ENCODE results near the gene ADSS1.

DNA sequence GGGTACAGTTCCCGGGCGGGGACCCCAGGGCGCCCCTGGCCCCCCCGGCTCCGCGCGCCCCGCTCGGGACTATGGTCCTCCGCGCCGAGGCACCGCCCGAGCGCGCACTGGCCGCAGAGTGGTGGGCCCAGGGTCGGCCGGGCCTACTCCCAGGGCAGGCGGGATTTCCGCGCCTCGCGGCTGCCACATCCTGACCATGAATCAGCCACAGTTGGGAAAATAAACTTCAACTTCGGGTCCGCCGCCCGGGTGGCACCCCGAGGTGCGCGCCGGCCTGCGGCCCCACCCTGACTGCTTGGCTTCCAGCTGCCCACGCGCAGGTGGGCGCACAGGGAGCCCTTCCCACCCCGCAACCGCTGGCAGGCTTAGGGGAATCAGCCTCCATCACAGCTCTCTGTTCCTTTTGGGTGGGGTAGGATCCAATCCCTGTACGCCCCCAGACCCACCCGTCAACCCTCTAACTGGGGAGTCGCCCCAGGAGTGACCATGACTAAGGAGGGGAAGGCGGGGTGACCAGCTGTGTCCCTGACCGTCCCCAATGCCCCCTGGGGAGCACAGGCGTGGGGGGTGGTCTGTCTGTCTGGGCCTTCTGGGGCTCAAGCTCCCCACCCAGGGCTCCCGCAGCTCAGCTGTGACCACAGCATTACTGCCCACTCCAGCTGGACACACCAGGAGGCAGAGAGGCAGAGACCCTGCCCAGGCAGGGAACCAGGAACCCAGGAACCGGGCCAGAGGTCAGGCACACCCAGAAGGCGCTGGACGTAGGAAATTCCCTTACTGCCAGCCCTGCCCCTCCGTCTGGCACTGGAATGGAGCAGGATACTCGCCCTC, 33.9 kb upstream of the ADSS1 start:
- no peak for TF ChIP-seq EZH2 (IDR thresholded peaks at IDR 0.05; ENCODE audit: borderline replicate concordance, low read length)
- TF ChIP-seq, protein P1, sequence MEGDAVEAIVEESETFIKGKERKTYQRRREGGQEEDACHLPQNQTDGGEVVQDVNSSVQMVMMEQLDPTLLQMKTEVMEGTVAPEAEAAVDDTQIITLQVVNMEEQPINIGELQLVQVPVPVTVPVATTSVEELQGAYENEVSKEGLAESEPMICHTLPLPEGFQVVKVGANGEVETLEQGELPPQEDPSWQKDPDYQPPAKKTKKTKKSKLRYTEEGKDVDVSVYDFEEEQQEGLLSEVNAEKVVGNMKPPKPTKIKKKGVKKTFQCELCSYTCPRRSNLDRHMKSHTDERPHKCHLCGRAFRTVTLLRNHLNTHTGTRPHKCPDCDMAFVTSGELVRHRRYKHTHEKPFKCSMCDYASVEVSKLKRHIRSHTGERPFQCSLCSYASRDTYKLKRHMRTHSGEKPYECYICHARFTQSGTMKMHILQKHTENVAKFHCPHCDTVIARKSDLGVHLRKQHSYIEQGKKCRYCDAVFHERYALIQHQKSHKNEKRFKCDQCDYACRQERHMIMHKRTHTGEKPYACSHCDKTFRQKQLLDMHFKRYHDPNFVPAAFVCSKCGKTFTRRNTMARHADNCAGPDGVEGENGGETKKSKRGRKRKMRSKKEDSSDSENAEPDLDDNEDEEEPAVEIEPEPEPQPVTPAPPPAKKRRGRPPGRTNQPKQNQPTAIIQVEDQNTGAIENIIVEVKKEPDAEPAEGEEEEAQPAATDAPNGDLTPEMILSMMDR (IDR thresholded peaks at IDR 0.05; ENCODE audit: low read length) = no peak
